ENCODE results near the gene ZNF497.

The ZNF497 gene

GRCh38 chr19:58368561-58369360, 6.2 kb upstream of the ZNF497 start:
- in situ Hi-C loops (cut with MboI; ENCODE audit: low sequenced_read_pairs) = no loop called here

GRCh38 chr19:58367698-58368454, 5.3 kb upstream of the ZNF497 start:
- in situ Hi-C loops (cut with MboI; ENCODE audit: low sequenced_read_pairs) = no loop called here

GRCh38 chr19:58366585-58367430, 4.3 kb upstream of the ZNF497 start:
- in situ Hi-C loops (cut with MboI; ENCODE audit: low sequenced_read_pairs) = no loop called here

- in situ Hi-C loops (cut with MboI; ENCODE audit: low sequenced_read_pairs) = no loop called here
Measured at GRCh38 chr19:58364146-58364545, 1.6 kb upstream of the ZNF497 start.

GRCh38 chr19:58361900-58362271, 665 bp downstream of the ZNF497 start:
- in situ Hi-C loops (cut with MboI; ENCODE audit: low sequenced_read_pairs) = no loop called here

GRCh38 chr19:58357481-58358145, 4.9 kb downstream of the ZNF497 start:
- in situ Hi-C loops (cut with MboI; ENCODE audit: low sequenced_read_pairs) = no loop called here

GRCh38 chr19:58356766-58357480, 5.6 kb downstream of the ZNF497 start:
- in situ Hi-C loops (cut with MboI; ENCODE audit: low sequenced_read_pairs) = no loop called here

GRCh38 chr19:58355908-58356765, 6.4 kb downstream of the ZNF497 start:
- in situ Hi-C loops (cut with MboI; ENCODE audit: low sequenced_read_pairs) = no loop called here

GRCh38 chr19:58355215-58355796, 7.2 kb downstream of the ZNF497 start:
- in situ Hi-C loops (cut with MboI; ENCODE audit: low sequenced_read_pairs) = no loop called here

- in situ Hi-C loops (cut with MboI; ENCODE audit: low sequenced_read_pairs) = no loop called here
Measured at GRCh38 chr19:58354478-58355030, 8.0 kb downstream of the ZNF497 start.

GRCh38 chr19:58353717-58354477, 8.7 kb downstream of the ZNF497 start:
- in situ Hi-C loops (cut with MboI; ENCODE audit: low sequenced_read_pairs) = no loop called here

- in situ Hi-C loops (cut with MboI; ENCODE audit: low sequenced_read_pairs) = no loop called here
Measured at GRCh38 chr19:58352760-58353671, 9.5 kb downstream of the ZNF497 start, which contains the start of gene A1BG. Gene A1BG, minus strand, starts transcription at chr19:58353492. Its CDS starts 55 bp downstream, at chr19:58353437.

GRCh38 chr19:58351990-58352755, 10.4 kb downstream of the ZNF497 start:
- in situ Hi-C loops (cut with MboI; ENCODE audit: low sequenced_read_pairs) = no loop called here

GRCh38 chr19:58351558-58351878, 11.0 kb downstream of the ZNF497 start:
- in situ Hi-C loops (cut with MboI; ENCODE audit: low sequenced_read_pairs) = no loop called here

GRCh38 chr19:58350871-58351557, 11.5 kb downstream of the ZNF497 start:
- in situ Hi-C loops (cut with MboI; ENCODE audit: low sequenced_read_pairs) = no loop called here
